Right lung (tissue), 10 donors: ENCODE data around the gene RBM38. TPM values are rescaled to one million over a fixed set of nuclear protein-coding genes. Genes with fewer than 3 reads are reported as not detected.
A peak's percentile ranks its signal among the peaks of the same experiment; 100 is the strongest.
"Not testable (repeated sequence)": the region's sequence is repeated elsewhere in the genome, so short reads cannot be mapped to it uniquely, and the experiment has no call there.

Experiments
- DNase-seq, 2 donors: peaks; one replicate each; pipeline ENCODE4 v3.0.0-alpha.2; 2013
- long read RNA-seq, 8 donors: transcript quantifications; one replicate each; lab custom pipeline, GENCODE V29; 2026
- polyA plus RNA-seq, 5 donors: library from polyadenylated mRNA; unstranded; fragments of 120-200 nt; gene quantifications; one replicate each; pipeline versions ENCODE4 v1.2.1 to v1.2.3, GENCODE V29; 2013; ENCODE audit warnings: inconsistent platforms in 1 of 5, low replicate concordance in 1 of 5; ENCODE audit not compliant: insufficient read length in 5 of 5, insufficient read depth in 1 of 5

Gene RBM38
- polyA plus RNA-seq, result 10 to 100 TPM; 16.8 to 33.5 (median 21.3) TPM
- long read RNA-seq, donor 1, transcript RBM38-203 (4 exons, 2,382 nt), result major isoform, 16 of 40 reads
- long read RNA-seq, donor 1, partial matches to known transcripts, result 21 of 40 reads
- long read RNA-seq, donor 1, other reads (novel, unspliced or antisense), result 0 of 40 reads
- long read RNA-seq, donor 2, transcript RBM38-203 (4 exons, 2,382 nt), result major isoform, 11 of 12 reads
- long read RNA-seq, donor 2, partial matches to known transcripts, result 0 of 12 reads
- long read RNA-seq, donor 2, other reads (novel, unspliced or antisense), result 0 of 12 reads
- long read RNA-seq, donor 3, transcript RBM38-203 (4 exons, 2,382 nt), result major isoform, 10 of 15 reads
- long read RNA-seq, donor 3, partial matches to known transcripts, result 0 of 15 reads
- long read RNA-seq, donor 3, other reads (novel, unspliced or antisense), result 0 of 15 reads
- long read RNA-seq, donor 4, transcript RBM38-203 (4 exons, 2,382 nt), result major isoform, 5 of 5 reads
- long read RNA-seq, donor 4, partial matches to known transcripts, result 0 of 5 reads
- long read RNA-seq, donor 4, other reads (novel, unspliced or antisense), result 0 of 5 reads
- long read RNA-seq, donor 5, transcript RBM38-203 (4 exons, 2,382 nt), result major isoform, 14 of 15 reads
- long read RNA-seq, donor 5, partial matches to known transcripts, result 0 of 15 reads
- long read RNA-seq, donor 5, other reads (novel, unspliced or antisense), result 0 of 15 reads
- long read RNA-seq, donor 6, transcript RBM38-203 (4 exons, 2,382 nt), result major isoform, 21 of 24 reads
- long read RNA-seq, donor 6, partial matches to known transcripts, result 0 of 24 reads
- long read RNA-seq, donor 6, other reads (novel, unspliced or antisense), result 0 of 24 reads
- long read RNA-seq, donor 7, transcript RBM38-203 (4 exons, 2,382 nt), result major isoform, 16 of 16 reads
- long read RNA-seq, donor 7, partial matches to known transcripts, result 0 of 16 reads
- long read RNA-seq, donor 7, other reads (novel, unspliced or antisense), result 0 of 16 reads
- long read RNA-seq, donor 8, transcript RBM38-203 (4 exons, 2,382 nt), result major isoform, 8 of 9 reads
- long read RNA-seq, donor 8, partial matches to known transcripts, result 0 of 9 reads
- long read RNA-seq, donor 8, other reads (novel, unspliced or antisense), result 0 of 9 reads

DNA sequence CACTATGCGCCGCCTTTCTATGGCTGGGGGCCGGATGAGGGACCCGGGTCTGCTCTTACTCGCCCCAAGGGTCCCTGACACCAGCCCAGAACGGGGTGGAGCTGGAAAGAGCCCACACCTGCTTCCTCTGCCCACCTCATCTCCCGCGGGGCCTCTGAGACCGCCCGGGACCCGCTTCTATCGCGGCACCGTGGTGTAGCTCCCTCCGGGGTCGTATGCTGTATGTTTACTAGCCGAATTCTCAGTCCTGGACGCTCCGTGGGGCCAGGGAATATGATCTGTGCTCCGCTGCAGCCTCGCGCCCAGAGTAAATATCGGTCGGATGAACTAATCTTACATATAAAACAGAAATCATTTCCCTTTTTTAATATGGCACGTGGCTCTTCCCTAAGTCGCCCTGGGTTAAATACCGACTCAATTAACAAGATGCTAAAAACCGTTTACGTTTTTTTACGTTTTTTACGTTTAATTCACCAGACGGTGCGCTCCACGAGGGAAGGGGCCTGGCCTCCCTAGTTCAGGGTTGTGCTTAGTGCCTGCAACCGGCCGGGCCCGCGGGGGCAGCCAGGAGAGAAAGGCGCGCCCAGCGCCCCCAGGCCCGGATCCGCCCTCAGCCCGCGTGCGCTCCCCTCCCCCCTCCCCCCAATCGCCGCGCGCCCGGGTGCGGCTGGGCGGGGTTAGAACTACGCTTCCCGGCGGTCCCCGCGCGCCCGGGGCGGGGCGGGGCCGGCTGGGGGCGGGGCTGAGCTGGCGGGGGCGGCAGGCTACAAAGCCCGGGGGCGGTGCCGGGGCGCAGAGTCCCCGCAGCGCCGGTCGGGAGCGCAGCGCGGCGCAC is at the start of gene RBM38:
Gene RBM38, plus strand, starts transcription at position 793 of the 835 bp plus-strand sequence. CDS start 186 bp downstream, outside the sequence.
- peak; percentile 65 to 67 for DNase-seq

DNA sequence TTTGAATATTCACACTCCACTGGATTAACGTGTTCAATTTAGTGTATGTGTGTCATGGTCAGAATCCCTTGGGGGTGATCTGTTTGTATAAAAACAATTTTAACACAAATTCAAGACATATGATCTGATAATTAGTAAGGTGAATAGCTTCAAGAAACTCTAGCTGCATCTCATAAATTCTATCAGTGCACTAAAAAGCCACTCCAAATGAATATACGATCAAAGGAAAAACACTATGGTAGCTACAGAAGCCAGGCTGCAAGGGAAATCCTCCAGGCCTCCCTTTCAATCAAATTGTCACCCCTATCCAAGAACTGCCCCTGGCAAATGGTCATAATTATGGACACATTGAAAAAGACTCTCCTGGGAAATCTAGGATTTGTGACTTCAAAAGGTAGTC is 49.5 kb upstream of the RBM38 start:
- no peak for DNase-seq

DNA sequence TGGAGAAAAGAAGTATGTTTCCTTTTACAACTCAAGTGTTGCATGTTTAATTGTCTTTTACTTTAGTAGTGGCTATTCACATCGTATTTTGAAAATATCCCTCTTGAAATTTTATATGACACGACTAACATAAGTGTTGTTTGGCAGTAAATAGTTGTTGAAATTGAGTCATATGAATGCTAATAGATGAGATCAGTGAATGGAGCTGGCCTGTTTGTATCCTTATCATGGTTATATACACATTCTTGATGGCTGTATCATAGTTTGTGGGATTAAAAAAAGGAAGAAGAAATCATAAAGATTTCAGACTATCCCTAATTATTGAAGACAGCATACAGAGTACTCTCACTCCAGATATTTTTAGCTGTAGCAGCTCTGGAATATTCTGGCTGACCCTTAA is 48.4 kb upstream of the RBM38 start:
- no peak for DNase-seq

DNA sequence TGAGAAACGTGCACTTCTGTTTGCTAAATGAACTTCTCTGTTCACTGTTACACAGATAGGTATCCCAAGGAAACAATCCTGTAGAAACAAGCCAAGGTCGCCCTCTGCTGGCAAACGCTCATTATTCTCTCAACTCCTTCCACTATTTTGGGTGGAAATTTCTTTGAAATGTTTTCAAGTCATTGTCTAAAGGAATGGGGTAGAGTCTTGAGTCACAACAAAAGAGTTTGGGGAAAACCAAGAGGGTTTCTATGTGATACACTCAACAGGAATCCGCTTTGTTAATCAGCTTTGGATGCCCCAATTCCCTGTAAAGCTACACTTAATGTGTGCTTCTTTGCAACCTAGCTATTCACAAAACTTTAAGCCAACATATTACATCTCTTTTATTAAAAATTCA is 44.7 kb upstream of the RBM38 start:
- peak; percentile 34 to 66 for DNase-seq

DNA sequence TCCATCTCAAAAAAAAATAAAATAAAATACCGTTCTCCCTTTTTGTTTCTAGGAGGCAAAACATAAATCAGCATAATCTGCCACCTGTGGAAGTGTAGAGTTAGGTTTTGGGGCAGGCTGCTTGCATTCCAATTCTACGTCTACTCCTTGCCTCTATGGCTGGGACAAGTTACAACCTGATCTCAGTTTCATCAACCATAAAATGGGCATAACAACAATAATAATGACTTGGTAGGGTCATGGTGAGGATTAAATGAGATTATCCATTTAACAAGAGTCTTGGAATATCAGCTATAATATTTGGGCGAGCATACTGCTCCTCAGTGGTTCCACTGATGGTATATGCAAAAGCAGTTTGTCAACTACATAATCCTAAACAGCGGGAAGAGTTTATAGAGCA is 43.8 kb upstream of the RBM38 start:
- no peak for DNase-seq

DNA sequence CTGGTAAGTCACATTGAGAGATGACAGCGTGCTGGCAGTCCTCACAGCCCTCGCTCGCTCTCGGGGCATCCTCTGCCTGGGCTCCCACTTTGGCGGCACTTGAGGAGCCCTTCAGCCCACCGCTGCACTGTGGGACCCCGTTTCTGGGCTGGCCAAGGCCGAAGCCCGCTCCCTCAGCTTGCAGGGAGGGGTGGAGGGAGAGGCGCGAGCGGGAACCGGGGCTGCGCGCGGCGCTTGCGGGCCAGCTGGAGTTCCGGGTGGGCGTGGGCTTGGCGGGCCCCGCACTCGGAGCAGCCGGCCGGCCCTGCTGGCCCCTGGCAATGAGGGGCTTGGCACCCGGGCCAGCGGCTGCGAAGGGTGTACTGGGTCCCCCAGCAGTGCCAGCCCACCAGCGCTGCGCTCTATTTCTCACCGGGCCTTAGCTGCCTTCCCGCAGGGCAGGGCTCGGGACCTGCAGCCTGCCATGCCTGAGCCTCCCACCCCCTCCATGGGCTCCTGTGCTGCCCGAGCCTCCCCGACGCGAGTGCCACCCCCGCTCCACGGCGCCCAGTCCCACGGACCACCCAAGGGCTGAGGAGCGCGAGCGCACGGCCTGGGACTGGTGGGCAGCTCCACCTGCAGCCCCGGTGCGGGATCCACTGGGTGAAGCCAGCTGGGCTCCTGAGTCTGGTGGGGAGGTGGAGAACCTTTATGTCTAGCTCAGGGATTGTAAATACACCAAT is 42.8 kb upstream of the RBM38 start:
- not testable (repeated sequence) for DNase-seq

DNA sequence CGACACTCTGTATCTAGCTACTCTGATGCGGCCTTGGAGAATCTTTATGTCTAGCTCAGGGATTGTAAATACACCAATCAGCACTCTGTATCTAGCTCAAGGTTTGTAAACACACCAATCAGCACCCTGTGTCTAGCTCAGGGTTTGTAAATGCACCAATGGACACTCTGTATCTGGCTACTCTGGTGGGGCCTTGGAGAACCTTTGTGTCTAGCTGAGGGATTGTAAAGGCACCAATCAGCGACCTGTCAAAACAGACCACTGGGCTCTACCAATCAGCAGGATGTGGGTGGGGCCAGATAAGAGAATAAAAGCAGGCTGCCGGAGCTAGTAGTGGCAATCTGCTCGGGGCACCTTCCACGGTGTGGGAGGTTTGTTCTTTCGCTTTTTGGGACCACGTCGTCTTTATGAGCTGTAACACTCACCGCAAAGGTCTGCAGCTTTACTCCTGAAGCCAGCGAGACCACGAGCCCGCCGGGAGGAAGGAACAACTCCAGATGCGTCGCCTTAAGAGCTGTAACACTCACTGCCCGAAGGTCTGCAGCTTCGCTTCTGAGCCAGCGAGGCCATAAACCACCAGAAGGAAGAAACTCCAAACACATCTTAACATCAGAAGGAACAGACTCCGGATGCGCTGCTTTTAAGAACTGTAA is 42.1 kb upstream of the RBM38 start:
- not testable (repeated sequence) for DNase-seq

DNA sequence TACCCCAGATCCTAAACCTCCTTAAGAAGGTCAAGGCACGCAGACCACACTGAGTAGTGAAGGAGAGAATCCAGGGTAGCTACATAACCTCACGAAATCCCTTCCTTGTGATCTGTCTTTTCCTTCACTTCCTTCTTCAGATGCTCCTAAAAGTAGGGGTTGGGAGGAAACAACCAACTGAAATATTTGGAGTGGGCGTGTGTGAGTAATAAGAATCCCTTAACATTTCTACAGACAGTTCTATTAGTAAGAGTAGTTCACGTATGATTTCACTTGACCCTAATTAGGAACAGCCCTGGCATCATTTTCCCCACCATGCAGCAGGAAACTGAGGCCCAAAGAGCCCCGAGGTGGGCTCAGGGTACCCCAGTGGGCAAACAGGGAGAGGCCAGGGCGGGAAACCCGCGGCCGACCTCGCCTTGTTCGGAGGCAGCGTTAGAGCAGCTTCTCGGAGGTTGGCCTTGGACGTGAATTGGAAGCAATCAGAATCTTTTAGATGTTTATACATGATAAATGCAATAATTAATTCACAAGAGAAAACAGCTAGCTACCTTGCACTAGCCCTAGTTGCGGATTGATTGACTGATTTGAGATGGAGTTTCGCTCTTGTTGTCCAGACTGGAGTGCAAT is 41.0 kb upstream of the RBM38 start:
- DNase-seq, result no peak

DNA sequence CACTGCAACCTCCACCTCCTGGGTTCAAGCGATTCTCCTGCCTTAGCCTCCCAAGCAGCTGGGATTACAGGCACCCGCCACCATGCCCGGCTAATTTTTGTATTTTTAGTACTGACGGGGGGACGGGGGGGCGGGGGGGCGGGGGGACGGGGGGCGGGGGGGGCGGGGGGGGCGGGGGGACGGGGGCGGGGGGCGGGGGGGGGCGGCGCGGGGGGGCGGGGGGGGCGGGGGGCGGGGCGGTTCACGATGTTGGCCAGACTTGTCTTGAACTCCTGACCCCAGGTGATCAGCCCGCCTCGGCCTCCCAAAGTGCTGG is 40.5 kb upstream of the RBM38 start:
- DNase-seq, result not testable (repeated sequence)

DNA sequence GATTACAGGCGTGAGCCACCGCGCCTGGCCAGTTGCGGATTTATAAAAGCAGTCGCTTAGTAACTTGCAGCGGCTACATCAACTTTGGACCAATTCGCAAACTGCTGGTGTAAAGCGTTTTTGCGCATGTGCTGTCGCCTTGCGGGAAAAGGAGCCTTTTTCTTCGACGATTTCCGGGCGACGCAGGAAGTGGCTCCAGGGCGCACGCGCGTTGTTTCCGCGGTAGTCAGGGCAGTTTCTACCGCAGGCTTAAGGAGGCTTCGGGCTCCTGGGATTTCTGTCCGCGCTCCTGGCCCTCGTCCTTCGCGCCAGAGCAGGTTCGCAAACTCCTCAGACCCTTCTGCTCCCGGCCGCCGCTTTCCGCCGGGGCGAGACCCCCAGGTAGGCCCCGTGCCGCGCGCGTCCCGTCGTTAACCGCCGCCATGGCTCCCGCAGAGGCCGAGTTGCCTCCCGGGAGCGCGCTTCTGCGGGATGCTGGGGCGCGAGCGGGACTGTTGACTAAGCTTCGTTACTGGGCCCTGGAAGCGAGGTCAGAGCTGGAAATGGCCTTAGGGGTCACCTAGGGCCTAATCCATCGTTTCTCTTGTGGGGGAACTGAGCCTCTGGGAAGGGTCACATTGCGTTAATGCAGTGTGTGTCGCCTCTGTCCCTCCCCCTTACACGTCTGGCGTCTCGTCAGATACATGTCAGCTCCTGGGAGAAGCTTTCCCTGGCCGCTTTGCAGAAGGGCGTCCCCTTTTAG is 40.0 kb upstream of the RBM38 start, which contains the start of gene RAE1:
Gene RAE1, plus strand, starts transcription at position 214 of the 742 bp plus-strand sequence. CDS start 2,784 bp downstream, outside the sequence.
- DNase-seq, result peak; percentile 86 to 89

DNA sequence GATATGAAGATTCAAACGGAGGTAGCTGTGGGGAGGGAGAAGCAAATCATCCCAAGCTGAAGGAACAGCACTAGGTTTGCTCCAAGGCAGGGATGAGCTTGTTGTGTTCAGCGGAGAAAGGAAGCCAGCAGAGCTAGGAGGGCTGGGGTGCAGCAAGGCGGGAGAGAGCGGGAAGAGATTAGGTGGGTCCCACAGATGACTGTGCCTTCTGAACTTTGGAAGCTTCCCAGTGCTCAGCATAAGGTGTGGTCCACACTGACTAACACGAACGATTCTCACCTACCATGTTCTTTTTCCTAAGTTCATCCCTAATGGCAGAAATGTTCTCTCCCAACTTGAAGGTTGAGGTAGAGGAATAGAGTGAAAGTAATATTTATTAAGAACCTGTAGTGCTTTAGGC is 38.9 kb upstream of the RBM38 start:
- no peak for DNase-seq

DNA sequence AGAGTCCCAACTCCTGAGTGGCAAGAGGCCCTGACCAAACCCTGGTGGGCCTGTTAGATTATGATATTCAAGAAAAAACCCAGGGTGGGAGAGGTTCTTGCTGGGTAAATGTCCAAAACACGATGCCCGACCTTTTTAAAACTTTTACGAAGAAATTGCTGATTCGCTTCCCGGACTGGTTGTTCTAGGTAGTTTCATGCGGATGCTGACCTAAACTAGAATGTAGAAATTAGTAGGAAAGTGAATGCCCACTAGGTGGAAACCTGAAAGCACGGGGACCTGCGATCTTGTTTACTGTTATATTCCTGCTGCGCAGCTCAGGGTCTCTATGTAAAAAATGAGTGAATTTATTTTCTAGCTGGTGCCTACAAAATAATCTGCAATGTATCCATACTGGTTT is 37.8 kb upstream of the RBM38 start:
- no peak for DNase-seq

DNA sequence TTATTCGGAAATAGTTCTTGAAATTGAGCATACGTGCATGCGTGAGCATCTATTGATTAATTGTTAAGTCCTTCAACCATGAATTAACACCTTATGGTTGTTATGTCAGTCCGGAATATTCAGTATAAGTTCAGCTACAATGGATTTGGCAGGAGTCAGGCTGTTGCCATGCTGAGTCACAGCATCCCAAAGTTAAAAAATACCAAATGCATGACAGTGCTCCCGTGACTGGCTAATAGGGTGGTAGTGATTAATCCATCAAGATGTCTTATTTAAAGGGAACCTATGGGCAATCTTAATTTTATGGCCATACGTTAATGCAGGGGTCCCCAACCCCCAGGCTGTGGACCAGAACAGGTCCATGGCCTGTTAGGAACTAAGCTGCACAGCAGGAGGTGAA is 29.7 kb upstream of the RBM38 start:
- DNase-seq, result no peak

DNA sequence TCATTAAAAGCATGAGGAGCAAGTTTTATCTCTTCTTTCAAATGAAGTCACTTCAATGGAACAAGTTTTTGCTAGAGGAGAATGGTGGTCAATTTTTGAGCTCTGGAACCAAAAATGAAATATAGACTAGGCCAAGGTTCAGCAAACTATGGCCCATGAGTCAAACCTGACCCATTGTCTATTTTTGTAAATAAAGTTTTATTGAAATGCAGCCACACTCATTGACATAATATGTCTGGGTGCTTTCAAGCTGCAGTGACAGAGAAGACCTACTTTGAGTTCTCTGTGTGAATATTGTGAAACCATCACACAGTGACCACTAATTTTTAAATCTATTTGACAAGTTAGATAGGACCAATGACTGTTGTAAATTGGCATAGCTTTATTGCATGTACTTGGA is 26.7 kb upstream of the RBM38 start:
- DNase-seq, result no peak

DNA sequence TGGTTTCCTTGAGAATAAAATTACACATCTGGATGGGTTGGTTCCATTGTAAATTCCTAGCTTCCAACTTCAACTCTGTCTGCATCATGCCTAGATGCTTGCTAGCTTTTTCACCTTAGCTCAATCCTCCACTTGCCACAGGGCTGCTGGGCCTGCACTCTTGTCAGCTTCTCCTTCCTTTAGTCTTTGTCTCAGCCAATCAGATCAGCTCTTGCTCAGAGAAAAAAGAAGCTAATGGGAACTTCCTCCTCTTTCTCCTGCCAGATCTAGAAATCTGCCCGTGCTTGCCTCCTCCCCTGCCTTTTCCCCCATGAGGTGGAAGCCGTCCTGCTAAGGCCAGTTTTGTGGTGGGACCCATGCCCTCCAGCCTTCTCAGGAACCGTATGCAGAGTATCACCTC is 21.6 kb upstream of the RBM38 start:
- DNase-seq, result no peak

DNA sequence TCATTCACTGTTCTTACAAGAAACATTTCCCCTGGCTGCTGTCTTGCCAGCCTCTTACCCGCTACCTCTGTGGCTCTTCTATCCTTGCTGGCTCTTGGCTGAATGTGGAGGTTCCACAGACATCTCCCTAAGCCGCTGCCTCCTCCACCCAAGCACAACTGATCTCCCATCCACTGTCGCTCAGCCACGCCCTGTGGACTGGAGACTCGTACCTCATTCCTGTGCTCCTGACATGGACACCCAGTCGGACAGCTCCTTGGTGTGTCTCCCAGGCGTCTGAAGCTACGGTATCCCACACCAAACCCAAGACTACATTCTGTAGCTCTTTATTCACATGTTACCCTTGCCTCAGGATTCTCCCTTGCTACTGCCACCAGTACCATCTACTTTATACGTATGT is 20.9 kb upstream of the RBM38 start:
- DNase-seq, result no peak

DNA sequence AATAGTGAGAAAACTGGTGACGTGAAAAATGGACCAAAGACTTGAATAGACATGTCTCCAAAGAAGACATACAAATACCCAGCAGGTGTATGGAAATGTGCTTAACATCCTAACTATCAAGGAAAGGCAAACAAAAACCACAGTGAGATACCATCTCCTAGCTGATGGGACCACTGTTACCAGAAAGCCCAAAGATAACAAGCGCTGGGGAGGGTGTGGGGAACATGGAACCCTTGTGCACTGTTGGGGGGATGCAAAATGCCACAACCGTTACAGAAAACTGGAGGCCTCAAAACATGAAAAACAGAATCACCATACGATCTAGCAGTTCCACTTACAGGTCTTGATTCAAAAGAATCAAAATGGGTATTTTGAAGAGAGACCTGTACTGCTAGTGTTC is 19.8 kb upstream of the RBM38 start:
- DNase-seq, result no peak

DNA sequence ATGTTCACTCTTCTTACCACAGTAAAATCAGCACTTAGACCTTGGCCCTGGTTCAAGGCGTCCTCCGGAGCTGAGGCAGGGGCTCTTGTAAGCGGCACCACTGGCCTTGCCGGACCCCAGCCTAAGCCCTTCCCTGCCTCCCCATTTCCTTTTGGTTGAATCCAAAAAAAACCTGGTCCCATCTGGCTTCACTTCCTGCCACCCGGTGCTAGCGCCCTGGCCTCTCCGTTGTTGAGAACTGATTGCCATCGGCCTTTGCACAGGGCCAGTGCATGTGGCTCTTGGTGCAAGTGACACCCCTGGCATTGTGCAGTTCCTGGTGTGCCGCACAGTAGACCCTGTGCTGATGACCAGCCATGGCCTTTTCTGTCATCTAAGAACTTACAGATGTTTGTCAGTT is 19.0 kb upstream of the RBM38 start:
- DNase-seq, result no peak
